PFSK-1 (cell line): Measurements from ENCODE around the gene TYROBP.

Experiments used
- FOXP2 ChIP-seq: optimal IDR thresholded peaks from 2 replicates; pipeline ENCODE3; 2011; ENCODE audit warnings: borderline replicate concordance, control low read depth, inconsistent platforms; ENCODE audit not compliant: insufficient read depth; ENCODE audit errors: extremely low read length, extremely low read depth
- POLR2AphosphoS5 ChIP-seq: IDR thresholded peaks from 2 replicates; pipeline ENCODE4 v1.6.1; 2012; ENCODE audit warnings: low read depth, mild to moderate bottlenecking, control low read depth, low read length, moderate library complexity
- REST ChIP-seq, 2 experiments: IDR thresholded peaks; 2 replicates each; pipeline versions ENCODE4 v1.6.1 to v1.8.0; 2011 to 2012; ENCODE audit warnings: low read depth in 2 of 2, low read length in 2 of 2, control low read depth in 1 of 2, inconsistent platforms in 1 of 2, mild to moderate bottlenecking in 1 of 2, moderate library complexity in 1 of 2; ENCODE audit not compliant: insufficient read depth in 1 of 2
- SIN3A ChIP-seq: IDR thresholded peaks from 2 replicates; pipeline ENCODE4 v1.6.1; 2012; ENCODE audit warnings: mild to moderate bottlenecking, low read length, moderate library complexity, borderline replicate concordance; ENCODE audit not compliant: insufficient read depth
- TAF1 ChIP-seq: IDR thresholded peaks from 2 replicates; pipeline ENCODE4 v1.6.1; 2012; ENCODE audit warnings: low read length, control low read depth, borderline replicate concordance; ENCODE audit not compliant: insufficient read depth

Gene TYROBP

DNA sequence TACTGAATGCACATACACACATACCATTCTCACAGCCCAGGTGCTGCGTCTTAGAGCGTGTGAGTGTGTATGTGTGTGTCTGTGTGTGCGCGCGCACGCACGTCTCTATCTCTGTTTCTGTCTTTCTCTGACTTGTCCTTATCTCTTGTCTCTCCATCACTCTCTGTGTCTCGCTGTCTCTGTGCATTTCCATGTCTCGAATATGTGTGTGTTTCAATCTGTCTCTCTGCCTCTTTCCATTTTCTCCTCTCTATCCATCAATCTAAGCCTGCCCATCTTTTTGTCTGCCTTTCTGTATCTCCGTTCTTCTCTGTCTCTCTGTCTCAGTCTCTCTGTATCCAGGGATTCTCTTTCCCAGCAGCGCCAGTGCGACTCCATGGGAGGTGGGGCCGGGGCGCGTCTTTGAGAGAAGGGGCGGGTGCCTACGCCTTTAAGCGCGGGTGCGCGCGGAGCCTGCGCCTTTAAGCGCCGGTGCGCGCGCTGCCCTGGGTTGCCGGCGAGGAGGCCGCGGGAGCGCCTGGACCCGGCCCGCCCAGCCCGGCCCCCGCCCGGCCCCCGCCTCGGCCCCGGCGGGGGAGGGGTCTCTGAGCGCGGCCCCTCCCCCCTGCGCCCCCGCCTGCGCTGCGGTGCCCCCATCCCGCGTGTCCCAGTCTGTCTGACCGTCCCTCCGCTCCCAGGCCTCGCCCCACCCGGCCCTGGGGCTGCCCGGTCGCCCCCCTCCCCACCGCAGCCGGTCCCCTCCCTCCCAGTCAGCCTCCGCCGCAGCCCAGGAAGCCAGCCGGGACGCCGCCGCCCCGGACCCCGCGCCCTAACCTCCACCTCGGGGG is 28.0 kb upstream of the TYROBP start, which contains the start of gene LRFN3:
Gene LRFN3, plus strand, starts transcription at position 464 of the 827 bp plus-strand sequence. CDS start 3,052 bp downstream, outside the sequence.
- TF ChIP-seq FOXP2 (no peak), POLR2AphosphoS5 (no peak), REST (IDR thresholded peaks at IDR 0.05; ENCODE audit: insufficient read depth in 1 of 2, low read depth in 2 of 2, low read length in 2 of 2) (no peak), SIN3A (no peak)

DNA sequence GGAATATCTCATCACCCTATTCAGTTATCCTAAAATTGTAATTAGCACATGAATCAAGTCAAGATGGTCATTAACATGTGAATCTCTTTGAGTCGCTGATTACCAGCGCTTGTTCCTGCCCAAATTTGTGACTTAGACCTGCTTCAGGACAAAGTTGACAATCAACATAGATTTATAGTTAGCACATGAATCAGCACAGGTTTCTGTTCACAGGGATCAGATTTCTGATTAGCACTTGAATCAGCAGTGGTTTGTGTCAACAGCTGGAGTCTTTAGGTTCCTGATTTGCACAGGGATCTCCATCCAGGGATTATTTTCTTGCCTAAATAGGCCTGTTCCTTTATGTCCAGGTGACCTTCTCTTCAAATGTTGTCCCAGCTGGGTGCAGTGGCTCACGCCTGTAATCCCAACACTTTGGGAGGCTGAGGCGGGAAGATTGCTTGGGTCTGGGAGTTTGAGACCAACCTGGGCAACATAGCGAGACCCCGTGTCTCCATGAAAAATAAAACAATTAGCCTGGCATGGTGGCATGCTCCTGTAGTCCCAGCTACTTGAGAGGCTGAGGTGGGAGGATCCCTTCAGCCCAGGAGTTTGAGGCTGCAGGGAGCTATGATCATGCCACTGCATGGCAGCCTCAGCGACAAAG is 24.3 kb upstream of the TYROBP start:
- TF ChIP-seq TAF1 (no peak), FOXP2 (no peak), POLR2AphosphoS5 (no peak), REST (IDR thresholded peaks at IDR 0.05; ENCODE audit: insufficient read depth in 1 of 2, low read depth in 2 of 2, low read length in 2 of 2) (no peak), SIN3A (no peak)

DNA sequence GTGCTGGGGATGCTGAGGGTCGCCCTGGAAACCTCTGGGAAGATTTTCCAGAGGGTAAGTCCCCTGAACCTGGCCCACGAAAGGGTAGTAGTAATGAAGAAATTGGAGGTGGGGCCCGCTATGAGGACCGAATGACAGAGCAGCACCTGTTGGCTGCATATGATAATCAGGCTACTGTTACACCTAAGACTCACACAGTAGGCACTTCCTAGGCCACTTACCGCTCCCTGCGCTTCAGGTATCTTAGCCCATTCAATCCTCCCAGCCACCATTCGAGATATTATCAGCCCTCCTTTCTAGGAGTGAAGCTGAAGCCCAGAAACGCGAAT is 23.7 kb upstream of the TYROBP start:
- TF ChIP-seq SIN3A = no peak
- TF ChIP-seq FOXP2 = no peak
- TF ChIP-seq TAF1 = no peak
- TF ChIP-seq REST (IDR thresholded peaks at IDR 0.05; ENCODE audit: insufficient read depth in 1 of 2, low read depth in 2 of 2, low read length in 2 of 2) = no peak
- TF ChIP-seq POLR2AphosphoS5 = no peak

- peak; percentile 99 for TF ChIP-seq POLR2AphosphoS5
- peak; percentile 92 for TF ChIP-seq FOXP2
- TF ChIP-seq REST (IDR thresholded peaks at IDR 0.05; ENCODE audit: insufficient read depth in 1 of 2, low read depth in 2 of 2, low read length in 2 of 2) = peak; percentile 26 to 74; a peak in 2 of 4 replicates
- TF ChIP-seq TAF1 = peak; percentile 92
- no peak for TF ChIP-seq SIN3A
These were observed 23.2 kb upstream of the TYROBP start for GRCh38 chr19:35931161-35931873.
